Right atrium auricular region (tissue), 2 donors: ENCODE measurements around the gene TRPM3. TPM values are rescaled to one million over a fixed set of nuclear protein-coding genes. Genes with fewer than 3 reads are reported as not detected.

Experiments
- DNase-seq: peaks from one replicate; pipeline ENCODE4 v3.0.0-alpha.2; 2019; ENCODE audit warnings: low spot score
- H3K27ac ChIP-seq, 2 donors: fragments of 200-600 bp; sonication (generic); 1 replicate in 1 of 2; 2 replicates in 1 of 2; pipeline ENCODE4 v1.5.1; 2016 to 2019
- H3K27me3 ChIP-seq, 2 donors: fragments of 200-600 bp; sonication (generic); one replicate each; pipeline versions ENCODE4 v1.5.1 to v1.6.0; 2017 to 2019
- H3K36me3 ChIP-seq: fragments of 200-600 bp; sonication (generic); one replicate; pipeline ENCODE4 v1.5.1; 2016
- H3K4me1 ChIP-seq, 2 donors: fragments of 200-600 bp; sonication (generic); one replicate each; pipeline versions ENCODE4 v1.5.1 to v1.6.0; 2017 to 2019
- H3K4me3 ChIP-seq, 2 donors: fragments of 200-600 bp; sonication (generic); 1 replicate in 1 of 2; 2 replicates in 1 of 2; pipeline ENCODE4 v1.5.1; 2017 to 2019; ENCODE audit warnings: mild to moderate bottlenecking in 1 of 2, moderate library complexity in 1 of 2
- H3K9me3 ChIP-seq, 2 donors: fragments of 200-600 bp; sonication (generic); one replicate each; pipeline ENCODE4 v1.5.1; 2019
- CTCF ChIP-seq, 2 donors: fragments of 200-600 bp; sonication (generic); IDR thresholded peaks; one replicate each; pipeline ENCODE4 v1.5.1; 2019; ENCODE audit warnings: antibody characterized with exemption in 2 of 2
- total RNA-seq, 2 donors: library from RNA; depleted of rRNA; stranded (reverse); fragments of >200 nt; gene quantifications; one replicate each; pipeline ENCODE4 v1.1.0, GENCODE V29; 2016

The TRPM3 gene
- total RNA-seq, 2 donors from 2014 or later, result 0.59 to 1.5 TPM

- Histone ChIP-seq H3K9me3 (no peaks in the 10 kb centered on the region), H3K4me3 (no peak overlapping the region), H3K27ac (peak overlapping the region; percentile 17 to 31), H3K36me3 (no peaks in the 10 kb centered on the region), H3K4me1 (peaks cover 0 to 6% of the 10 kb centered on the region in 2 donors), H3K27me3 (no peaks in the 10 kb centered on the region)
- no peak for TF ChIP-seq CTCF (IDR thresholded peaks at IDR 0.05)
- no peak for DNase-seq
These were observed 558.4 kb downstream of the TRPM3 start for GRCh38 chr9:70563010-70563409.

- Histone ChIP-seq H3K27me3 (no peaks in the 10 kb centered on the region), H3K4me1 (peaks cover 0 to 6% of the 10 kb centered on the region in 2 donors), H3K9me3 (no peaks in the 10 kb centered on the region), H3K36me3 (no peaks in the 10 kb centered on the region), H3K4me3 (no peak overlapping the region), H3K27ac (peak overlapping the region; percentile 31 to 48)
- DNase-seq, result no peak
- no peak for TF ChIP-seq CTCF (IDR thresholded peaks at IDR 0.05)
These were observed 559.5 kb downstream of the TRPM3 start for GRCh38 chr9:70561786-70562395.

- Histone ChIP-seq H3K4me3 (no peak overlapping the region), H3K27ac (no peak overlapping the region), H3K4me1 (peaks cover 0 to 6% of the 10 kb centered on the region in 2 donors), H3K9me3 (no peaks in the 10 kb centered on the region), H3K27me3 (no peaks in the 10 kb centered on the region), H3K36me3 (no peaks in the 10 kb centered on the region)
- no peak for DNase-seq
- TF ChIP-seq CTCF (IDR thresholded peaks at IDR 0.05), result no peak
These were observed 560.3 kb downstream of the TRPM3 start for GRCh38 chr9:70561111-70561510.

- Histone ChIP-seq H3K27ac (no peak overlapping the region), H3K4me3 (no peak overlapping the region), H3K27me3 (no peaks in the 10 kb centered on the region)
These were observed 562.3 kb downstream of the TRPM3 start for GRCh38 chr9:70559102-70559501.

GRCh38 chr9:70557661-70558369 is 563.6 kb downstream of the TRPM3 start:
- no peak overlapping the region for H3K27ac ChIP-seq

More at GRCh38 chr9:70559102-70559501, 562.3 kb downstream of the TRPM3 start:
- no peak for TF ChIP-seq CTCF (IDR thresholded peaks at IDR 0.05)
- peaks cover 0 to 17% of the 10 kb centered on the region in 2 donors for H3K4me1 ChIP-seq
- no peaks in the 10 kb centered on the region for H3K9me3 ChIP-seq
- DNase-seq, result no peak
- H3K36me3 ChIP-seq, result no peaks in the 10 kb centered on the region

More at GRCh38 chr9:70557661-70558369, 563.6 kb downstream of the TRPM3 start:
- Histone ChIP-seq H3K36me3 (no peaks in the 10 kb centered on the region), H3K4me3 (no peak overlapping the region), H3K4me1 (peaks cover 0 to 20% of the 10 kb centered on the region in 2 donors), H3K27me3 (no peaks in the 10 kb centered on the region), H3K9me3 (no peaks in the 10 kb centered on the region)
- DNase-seq, result no peak
- TF ChIP-seq CTCF (IDR thresholded peaks at IDR 0.05), result no peak
